Panc1 (cell line): ENCODE results near the gene SSBP4. TPM values are rescaled to one million over a fixed set of nuclear protein-coding genes. Genes with fewer than 3 reads are reported as not detected.

Experiments
- ATAC-seq: fragments of 200-7000 bp; cut with Tn5 transposase; 2 replicates; pipeline ENCODE4 v1.9.1; 2020; ENCODE audit warnings: mild to moderate bottlenecking, moderate library complexity
- BruUV-seq: library from RNA; stranded (reverse); fragments of 400-500 nt; replicated peaks from 2 replicates; lab custom pipeline; 2021; lab: Mats Ljungman, UMichigan
- CTCF ChIA-PET: fragments of 300-600 bp; sonication (Branson Sonifier 250); formaldehyde crosslinking; loops from one replicate; lab custom pipeline; 2022; ENCODE audit warnings: antibody characterized with exemption; lab: Charles Lee
- POLR2A ChIA-PET: fragments of 300-600 bp; sonication (Branson Sonifier 250); formaldehyde crosslinking; loops from one replicate; lab custom pipeline; 2022; ENCODE audit warnings: antibody characterized with exemption; lab: Charles Lee
- DNase-seq: peaks from one replicate; pipeline ENCODE4 v3.0.0-alpha.2; 2010; ENCODE audit warnings: low read depth, low spot score
- H3K27ac ChIP-seq: 2 replicates; pipeline ENCODE4 v1.5.1; 2011; ENCODE audit warnings: mild to moderate bottlenecking, low read length, inconsistent platforms
- H3K27me3 ChIP-seq: fragments of 200-500 bp; sonication (Bioruptor generic); 2 replicates; pipeline ENCODE4 v1.6.0; 2014; ENCODE audit warnings: low read length, inconsistent platforms; ENCODE audit not compliant: control insufficient read depth, insufficient read depth
- H3K36me3 ChIP-seq: fragments of 200-500 bp; sonication (Bioruptor generic); 2 replicates; pipeline ENCODE4 v1.5.1; 2014; ENCODE audit warnings: inconsistent platforms, mild to moderate bottlenecking, low read length, moderate library complexity; ENCODE audit not compliant: control insufficient read depth, insufficient read depth
- H3K4me1 ChIP-seq: 2 replicates; pipeline ENCODE4 v1.5.1; 2011; ENCODE audit warnings: inconsistent platforms, mild to moderate bottlenecking, low read length, moderate library complexity; ENCODE audit not compliant: control insufficient read depth, insufficient read depth
- H3K4me3 ChIP-seq, 2 experiments: 2 replicates each; pipeline ENCODE4 v1.5.1; 2011 to 2012; ENCODE audit warnings: low read depth in 2 of 2, low read length in 2 of 2, mild to moderate bottlenecking in 2 of 2, inconsistent platforms in 1 of 2, moderate library complexity in 1 of 2
- H3K9me3 ChIP-seq: fragments of 200-500 bp; sonication (Bioruptor generic); 2 replicates; pipeline ENCODE4 v1.5.1; 2014; ENCODE audit warnings: low read depth, mild to moderate bottlenecking, inconsistent platforms, low read length, moderate library complexity; ENCODE audit not compliant: control insufficient read depth, insufficient read depth
- POLR2AphosphoS5 ChIP-seq: IDR thresholded peaks from 2 replicates; pipeline ENCODE4 v1.6.1; 2012; ENCODE audit warnings: mild to moderate bottlenecking, low read depth, low read length, moderate library complexity
- SIN3A ChIP-seq: IDR thresholded peaks from 2 replicates; pipeline ENCODE4 v1.6.1; 2012; ENCODE audit warnings: low read depth, mild to moderate bottlenecking, low read length, moderate library complexity, borderline replicate concordance; ENCODE audit not compliant: insufficient read depth
- TCF7L2 ChIP-seq: IDR thresholded peaks from 2 replicates; pipeline ENCODE4 v1.6.1; 2011; ENCODE audit warnings: mild to moderate bottlenecking, low read depth, low read length, inconsistent platforms
- in situ Hi-C: cut with HindIII; loops from 2 replicates; pipeline ENCODE4 v1.10.0; 2016; ENCODE audit warnings: low sequenced_read_pairs, low pct_unique_long_range_greater_than_20kb
- intact Hi-C: fragments of 100-400 bp; cut with micrococcal nuclease; formaldehyde crosslinking; loops from one replicate; pipeline ENCODE4 v1.10.0; 2022; ENCODE audit not compliant: unreplicated experiment
- total RNA-seq: library from RNA; stranded (reverse); gene quantifications from one replicate; pipeline ENCODE4 v1.2.1, GENCODE V29; 2021; ENCODE audit not compliant: unreplicated experiment
- TF ChIP-seq, protein P1 (sequence below): fragments of 450-650 bp; IDR thresholded peaks from 2 replicates; pipeline ENCODE4 v1.5.1; 2017; ENCODE audit warnings: mild to moderate bottlenecking
- TF ChIP-seq, protein P2 (sequence below), 2 experiments: IDR thresholded peaks; 2 replicates each; pipeline ENCODE4 v1.6.1; 2011 to 2012; ENCODE audit warnings: low read depth in 2 of 2, control low read depth in 1 of 2, low read length in 1 of 2, mild to moderate bottlenecking in 1 of 2, moderate library complexity in 1 of 2; ENCODE audit not compliant: insufficient read depth in 1 of 2

SSBP4 gene
- total RNA-seq, 1 experiment from 2014 or later = 128 TPM

DNA sequence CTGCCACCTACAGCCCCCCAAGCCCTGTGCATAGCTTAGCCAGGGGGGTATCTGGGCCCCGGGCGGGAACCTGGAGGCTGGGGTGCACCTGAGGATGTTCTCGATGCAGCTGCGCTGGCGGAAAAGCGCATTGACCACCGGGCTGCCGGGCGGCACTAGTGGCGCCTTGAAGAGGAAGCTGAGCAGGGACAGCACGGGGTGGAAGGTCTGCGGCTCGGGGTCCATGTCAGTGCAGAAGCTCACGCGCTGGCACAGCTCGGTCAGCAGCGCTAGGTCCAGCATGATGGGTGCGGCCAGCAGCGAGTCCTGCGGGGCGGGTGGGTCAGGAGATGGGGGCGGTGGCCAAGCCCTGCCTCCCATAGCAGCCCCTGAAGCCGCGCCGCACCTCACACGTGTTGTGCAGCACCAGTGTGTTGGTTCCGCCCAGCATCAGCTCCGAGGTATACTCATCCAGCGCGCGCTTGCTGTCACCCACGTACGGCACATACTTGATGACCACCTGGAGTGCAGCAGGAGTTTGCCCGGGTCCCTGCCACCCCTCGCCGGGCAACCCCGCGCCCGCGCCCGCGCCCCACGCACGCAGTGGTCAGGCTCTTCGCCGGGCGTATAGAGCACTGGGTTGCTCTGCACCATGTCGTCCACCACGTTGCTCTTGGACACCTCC, 16.1 kb downstream of the SSBP4 start:
- Histone ChIP-seq H3K27ac (peak overlapping the region; percentile 60; the same call in 1 of the 2 replicates), H3K4me1 (peaks cover 41% of the 10 kb centered on the region), H3K36me3 (no peaks in the 10 kb centered on the region), H3K27me3 (no peaks in the 10 kb centered on the region), H3K4me3 (no peak overlapping the region), H3K9me3 (no peaks in the 10 kb centered on the region)
- intact Hi-C loops = no loop called here
- TF ChIP-seq SIN3A = no peak
- TF ChIP-seq TCF7L2 = no peak
- TF ChIP-seq, protein P1, sequence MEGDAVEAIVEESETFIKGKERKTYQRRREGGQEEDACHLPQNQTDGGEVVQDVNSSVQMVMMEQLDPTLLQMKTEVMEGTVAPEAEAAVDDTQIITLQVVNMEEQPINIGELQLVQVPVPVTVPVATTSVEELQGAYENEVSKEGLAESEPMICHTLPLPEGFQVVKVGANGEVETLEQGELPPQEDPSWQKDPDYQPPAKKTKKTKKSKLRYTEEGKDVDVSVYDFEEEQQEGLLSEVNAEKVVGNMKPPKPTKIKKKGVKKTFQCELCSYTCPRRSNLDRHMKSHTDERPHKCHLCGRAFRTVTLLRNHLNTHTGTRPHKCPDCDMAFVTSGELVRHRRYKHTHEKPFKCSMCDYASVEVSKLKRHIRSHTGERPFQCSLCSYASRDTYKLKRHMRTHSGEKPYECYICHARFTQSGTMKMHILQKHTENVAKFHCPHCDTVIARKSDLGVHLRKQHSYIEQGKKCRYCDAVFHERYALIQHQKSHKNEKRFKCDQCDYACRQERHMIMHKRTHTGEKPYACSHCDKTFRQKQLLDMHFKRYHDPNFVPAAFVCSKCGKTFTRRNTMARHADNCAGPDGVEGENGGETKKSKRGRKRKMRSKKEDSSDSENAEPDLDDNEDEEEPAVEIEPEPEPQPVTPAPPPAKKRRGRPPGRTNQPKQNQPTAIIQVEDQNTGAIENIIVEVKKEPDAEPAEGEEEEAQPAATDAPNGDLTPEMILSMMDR = no peak
- no peak for TF ChIP-seq POLR2AphosphoS5
- TF ChIP-seq, protein P2, sequence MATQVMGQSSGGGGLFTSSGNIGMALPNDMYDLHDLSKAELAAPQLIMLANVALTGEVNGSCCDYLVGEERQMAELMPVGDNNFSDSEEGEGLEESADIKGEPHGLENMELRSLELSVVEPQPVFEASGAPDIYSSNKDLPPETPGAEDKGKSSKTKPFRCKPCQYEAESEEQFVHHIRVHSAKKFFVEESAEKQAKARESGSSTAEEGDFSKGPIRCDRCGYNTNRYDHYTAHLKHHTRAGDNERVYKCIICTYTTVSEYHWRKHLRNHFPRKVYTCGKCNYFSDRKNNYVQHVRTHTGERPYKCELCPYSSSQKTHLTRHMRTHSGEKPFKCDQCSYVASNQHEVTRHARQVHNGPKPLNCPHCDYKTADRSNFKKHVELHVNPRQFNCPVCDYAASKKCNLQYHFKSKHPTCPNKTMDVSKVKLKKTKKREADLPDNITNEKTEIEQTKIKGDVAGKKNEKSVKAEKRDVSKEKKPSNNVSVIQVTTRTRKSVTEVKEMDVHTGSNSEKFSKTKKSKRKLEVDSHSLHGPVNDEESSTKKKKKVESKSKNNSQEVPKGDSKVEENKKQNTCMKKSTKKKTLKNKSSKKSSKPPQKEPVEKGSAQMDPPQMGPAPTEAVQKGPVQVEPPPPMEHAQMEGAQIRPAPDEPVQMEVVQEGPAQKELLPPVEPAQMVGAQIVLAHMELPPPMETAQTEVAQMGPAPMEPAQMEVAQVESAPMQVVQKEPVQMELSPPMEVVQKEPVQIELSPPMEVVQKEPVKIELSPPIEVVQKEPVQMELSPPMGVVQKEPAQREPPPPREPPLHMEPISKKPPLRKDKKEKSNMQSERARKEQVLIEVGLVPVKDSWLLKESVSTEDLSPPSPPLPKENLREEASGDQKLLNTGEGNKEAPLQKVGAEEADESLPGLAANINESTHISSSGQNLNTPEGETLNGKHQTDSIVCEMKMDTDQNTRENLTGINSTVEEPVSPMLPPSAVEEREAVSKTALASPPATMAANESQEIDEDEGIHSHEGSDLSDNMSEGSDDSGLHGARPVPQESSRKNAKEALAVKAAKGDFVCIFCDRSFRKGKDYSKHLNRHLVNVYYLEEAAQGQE (IDR thresholded peaks at IDR 0.05; ENCODE audit: insufficient read depth in 1 of 2, low read depth in 2 of 2, low read length in 1 of 2) = no peak
- ChIA-PET CTCF (no interaction called here), POLR2A (no interaction called here)
- no peak for ATAC-seq
- no peak for DNase-seq
- in situ Hi-C loops = no loop called here
- BruUV-seq = no TSS peak

DNA sequence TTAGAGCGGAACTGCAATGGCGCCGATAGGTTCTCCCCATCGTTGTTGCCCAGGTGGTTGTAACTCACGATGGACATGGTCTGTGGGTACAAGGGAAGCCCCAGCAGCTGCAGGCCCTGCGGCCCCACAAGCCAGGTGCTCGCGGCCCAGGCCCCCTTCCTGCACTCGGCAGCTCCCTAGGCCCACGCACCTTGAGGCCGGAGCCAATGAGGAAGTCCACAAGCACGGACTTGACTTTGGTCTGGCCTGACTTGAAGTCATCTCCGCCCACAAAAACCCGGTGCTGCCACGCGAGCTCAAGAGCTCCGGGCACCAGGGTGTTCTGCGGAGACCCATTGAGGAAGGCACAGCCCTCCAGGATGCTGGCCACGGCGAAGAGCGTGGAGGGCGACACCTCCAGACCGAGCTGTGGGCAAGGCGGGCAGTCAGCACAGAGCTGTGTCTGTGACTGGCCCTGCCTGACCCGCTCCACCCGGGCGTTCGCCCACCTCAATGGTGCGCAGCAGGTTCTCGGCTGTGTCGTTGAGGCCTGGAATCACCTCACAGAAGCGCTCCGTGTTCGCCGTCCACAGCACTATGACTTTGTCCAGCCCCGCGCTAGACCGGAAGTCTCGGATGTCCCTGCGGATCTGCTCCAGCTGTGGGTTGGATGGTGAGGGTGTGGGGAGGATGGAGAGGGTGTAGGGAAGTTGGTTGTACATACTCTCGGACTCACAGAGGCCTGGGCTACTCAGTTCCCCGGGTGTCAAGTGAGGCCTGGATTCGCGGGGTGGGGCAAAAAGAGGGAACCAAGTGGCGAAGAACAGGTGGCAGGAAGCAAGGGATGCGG, 16.9 kb downstream of the SSBP4 start:
- no TSS peak for BruUV-seq
- Histone ChIP-seq H3K9me3 (no peaks in the 10 kb centered on the region), H3K36me3 (no peaks in the 10 kb centered on the region), H3K4me3 (peak overlapping the region; percentile 45 to 65), H3K4me1 (peaks cover 44% of the 10 kb centered on the region), H3K27ac (peak overlapping the region; percentile 77; the same call in 1 of the 2 replicates), H3K27me3 (no peaks in the 10 kb centered on the region)
- CTCF ChIA-PET = no interaction called here
- ATAC-seq (no peak), DNase-seq (no peak)
- intact Hi-C loops (no loop called here), in situ Hi-C loops (no loop called here)
- TF ChIP-seq, protein P1 = no peak
- no peak for TF ChIP-seq SIN3A
- TF ChIP-seq, protein P2 (IDR thresholded peaks at IDR 0.05; ENCODE audit: insufficient read depth in 1 of 2, low read depth in 2 of 2, low read length in 1 of 2) = no peak
- no peak for TF ChIP-seq TCF7L2
- no peak for TF ChIP-seq POLR2AphosphoS5
- POLR2A ChIA-PET = no interaction called here
